A673 (cell line): ENCODE measurements around the gene TOR4A. TPM values are rescaled to one million over a fixed set of nuclear protein-coding genes. Genes with fewer than 3 reads are reported as not detected.

Experiments used
- BruUV-seq: library from RNA; stranded (reverse); fragments of 400-500 nt; replicated peaks from 2 replicates; lab custom pipeline; 2021; lab: Mats Ljungman, UMichigan
- CTCF ChIA-PET: fragments of 300-600 bp; sonication (Branson Sonifier 250); formaldehyde crosslinking; loops from one replicate; lab custom pipeline; 2022; ENCODE audit warnings: antibody characterized with exemption; lab: Charles Lee
- POLR2A ChIA-PET: fragments of 300-600 bp; sonication (Branson Sonifier 250); formaldehyde crosslinking; loops from one replicate; lab custom pipeline; 2022; ENCODE audit warnings: antibody characterized with exemption; ENCODE audit not compliant: low non-redundant PET; lab: Charles Lee
- DNase-seq: peaks from one replicate; pipeline ENCODE4 v3.0.0-alpha.2; 2015; ENCODE audit warnings: low spot score
- H3K27ac ChIP-seq: fragments of 200-600 bp; sonication (generic); 2 replicates; pipeline ENCODE4 v1.5.1; 2016; ENCODE audit warnings: mixed run types, low read depth, mild to moderate bottlenecking, mixed read lengths, antibody characterized with exemption, low read length; ENCODE audit not compliant: poor library complexity, severe bottlenecking
- H3K27me3 ChIP-seq: fragments of 200-600 bp; sonication (generic); replicated peaks from 2 replicates; pipeline ENCODE4 v1.6.1; 2017; ENCODE audit warnings: mixed run types, low read depth, mild to moderate bottlenecking, mixed read lengths, antibody characterized with exemption, low read length; ENCODE audit not compliant: insufficient read depth, poor library complexity
- H3K36me3 ChIP-seq: fragments of 200-600 bp; sonication (generic); 2 replicates; pipeline ENCODE4 v1.6.1; 2016; ENCODE audit warnings: mixed run types, mild to moderate bottlenecking, mixed read lengths, antibody characterized with exemption, low read length; ENCODE audit not compliant: insufficient read depth, poor library complexity, severe bottlenecking
- H3K4me1 ChIP-seq: fragments of 200-600 bp; sonication (generic); 2 replicates; pipeline ENCODE4 v1.6.1; 2017; ENCODE audit warnings: mixed run types, mild to moderate bottlenecking, mixed read lengths, antibody characterized with exemption, low read length; ENCODE audit not compliant: insufficient read depth, poor library complexity, severe bottlenecking
- H3K4me3 ChIP-seq: fragments of 200-600 bp; sonication (generic); 2 replicates; pipeline ENCODE4 v1.5.1; 2016; ENCODE audit warnings: low read depth, mixed run types, mild to moderate bottlenecking, mixed read lengths, low read length; ENCODE audit not compliant: poor library complexity, severe bottlenecking
- H3K9me3 ChIP-seq: fragments of 200-600 bp; sonication (generic); 2 replicates; pipeline ENCODE4 v1.6.1; 2016; ENCODE audit warnings: mixed run types, low read depth, mild to moderate bottlenecking, mixed read lengths, antibody characterized with exemption, low read length; ENCODE audit not compliant: poor library complexity, severe bottlenecking
- EZH2 ChIP-seq: fragments of 200-600 bp; sonication (generic); IDR thresholded peaks from 2 replicates; pipeline ENCODE4 v1.6.1; 2017; ENCODE audit warnings: borderline replicate concordance, low read depth, mild to moderate bottlenecking, mixed read lengths, antibody characterized with exemption, low read length; ENCODE audit not compliant: poor library complexity, severe bottlenecking
- intact Hi-C: fragments of 100-400 bp; cut with micrococcal nuclease; formaldehyde crosslinking; loops from one replicate; pipeline ENCODE4 v1.10.0; 2022; ENCODE audit not compliant: unreplicated experiment
- total RNA-seq: library from RNA; stranded (reverse); gene quantifications from 2 replicates; pipeline ENCODE4 v1.2.3, GENCODE V29; 2021
- TF ChIP-seq, protein P1 (sequence below): fragments of 300-800, 200-600 bp; sonication (generic); conservative IDR thresholded peaks from 2 replicates; pipeline ENCODE4 v1.5.1; 2017; ENCODE audit warnings: low read depth, mild to moderate bottlenecking, antibody characterized with exemption, low read length, moderate library complexity, mixed read lengths

TOR4A gene
- total RNA-seq, 1 experiment from 2014 or later, result 0.82 TPM

DNA sequence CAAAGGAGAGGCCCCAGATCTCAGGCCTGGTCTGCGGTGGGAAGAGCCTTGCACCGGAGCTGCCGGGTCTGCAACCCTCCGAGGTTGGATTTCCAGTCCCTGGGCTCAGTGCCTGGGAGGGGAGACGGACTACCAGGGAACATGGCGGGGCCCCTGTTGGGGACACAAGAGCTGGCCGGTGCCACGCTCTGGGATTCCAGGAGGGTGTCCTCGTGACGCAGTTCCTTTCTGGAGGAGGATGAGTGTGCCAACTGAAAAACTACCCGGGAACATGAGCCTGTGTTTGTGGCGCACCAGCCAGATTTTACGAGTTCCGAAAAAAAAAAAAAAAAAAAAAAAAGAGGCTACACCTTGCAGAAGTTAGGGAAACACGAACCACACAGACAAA, 15.6 kb downstream of the TOR4A start:
- BruUV-seq, result no TSS peak
- Histone ChIP-seq H3K4me1 (no peaks in the 10 kb centered on the region), H3K27ac (no peak overlapping the region), H3K9me3 (peaks cover 3% of the 10 kb centered on the region), H3K4me3 (no peak overlapping the region), H3K36me3 (no peaks in the 10 kb centered on the region), H3K27me3 (no peaks in the 10 kb centered on the region)
- intact Hi-C loops, result no loop called here
- CTCF ChIA-PET, result interaction anchor here (0.7 kb wide), 1 partner anchor 56 kb away, joined by 10 read pairs; no protein-coding TSS in a partner anchor
- POLR2A ChIA-PET, result no interaction called here
- no peak for DNase-seq
- TF ChIP-seq, protein P1, sequence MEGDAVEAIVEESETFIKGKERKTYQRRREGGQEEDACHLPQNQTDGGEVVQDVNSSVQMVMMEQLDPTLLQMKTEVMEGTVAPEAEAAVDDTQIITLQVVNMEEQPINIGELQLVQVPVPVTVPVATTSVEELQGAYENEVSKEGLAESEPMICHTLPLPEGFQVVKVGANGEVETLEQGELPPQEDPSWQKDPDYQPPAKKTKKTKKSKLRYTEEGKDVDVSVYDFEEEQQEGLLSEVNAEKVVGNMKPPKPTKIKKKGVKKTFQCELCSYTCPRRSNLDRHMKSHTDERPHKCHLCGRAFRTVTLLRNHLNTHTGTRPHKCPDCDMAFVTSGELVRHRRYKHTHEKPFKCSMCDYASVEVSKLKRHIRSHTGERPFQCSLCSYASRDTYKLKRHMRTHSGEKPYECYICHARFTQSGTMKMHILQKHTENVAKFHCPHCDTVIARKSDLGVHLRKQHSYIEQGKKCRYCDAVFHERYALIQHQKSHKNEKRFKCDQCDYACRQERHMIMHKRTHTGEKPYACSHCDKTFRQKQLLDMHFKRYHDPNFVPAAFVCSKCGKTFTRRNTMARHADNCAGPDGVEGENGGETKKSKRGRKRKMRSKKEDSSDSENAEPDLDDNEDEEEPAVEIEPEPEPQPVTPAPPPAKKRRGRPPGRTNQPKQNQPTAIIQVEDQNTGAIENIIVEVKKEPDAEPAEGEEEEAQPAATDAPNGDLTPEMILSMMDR, result no peak
- no peak for TF ChIP-seq EZH2

DNA sequence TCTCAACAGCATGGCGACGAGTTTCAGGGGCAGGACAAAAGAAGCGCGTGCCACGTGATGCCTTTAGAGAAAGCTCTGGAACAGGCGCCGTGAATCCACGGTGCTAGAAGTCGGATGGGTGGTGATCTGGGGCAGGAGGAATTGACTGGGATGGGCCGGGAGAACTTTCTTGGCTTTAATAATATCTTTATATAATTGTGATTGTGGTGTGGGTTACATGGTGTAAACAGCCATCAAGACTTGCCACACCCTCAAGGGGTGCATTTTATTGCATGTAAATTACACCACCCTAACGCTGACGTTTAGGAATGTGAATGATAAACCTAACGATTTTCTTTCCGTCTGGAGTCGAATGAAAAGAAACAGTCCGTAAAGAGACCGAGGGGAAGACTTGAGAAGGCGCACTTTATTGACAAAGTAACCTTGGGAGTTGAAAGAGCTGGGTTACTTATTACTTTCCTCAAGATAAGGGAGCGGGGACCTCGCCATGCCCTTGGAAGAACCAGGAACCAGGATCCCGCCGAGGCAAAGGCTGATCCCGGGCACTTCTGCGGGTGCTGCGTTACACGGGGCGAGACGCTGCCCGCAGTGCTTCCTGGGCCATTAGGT, 16.1 kb downstream of the TOR4A start:
- Histone ChIP-seq H3K4me1 (no peaks in the 10 kb centered on the region), H3K27me3 (no peaks in the 10 kb centered on the region), H3K9me3 (peaks cover 3% of the 10 kb centered on the region), H3K36me3 (no peaks in the 10 kb centered on the region), H3K4me3 (no peak overlapping the region), H3K27ac (no peak overlapping the region)
- intact Hi-C loops, result loop anchor here (2.0 kb wide), 2 partner anchors 115 to 151 kb away; no protein-coding TSS in a partner anchor
- no TSS peak for BruUV-seq
- ChIA-PET POLR2A (no interaction called here), CTCF (interaction anchor here (0.7 kb wide), 1 partner anchor 57 kb away, joined by 10 read pairs; no protein-coding TSS in a partner anchor)
- TF ChIP-seq EZH2, result no peak
- TF ChIP-seq, protein P1, result no peak
- no peak for DNase-seq

DNA sequence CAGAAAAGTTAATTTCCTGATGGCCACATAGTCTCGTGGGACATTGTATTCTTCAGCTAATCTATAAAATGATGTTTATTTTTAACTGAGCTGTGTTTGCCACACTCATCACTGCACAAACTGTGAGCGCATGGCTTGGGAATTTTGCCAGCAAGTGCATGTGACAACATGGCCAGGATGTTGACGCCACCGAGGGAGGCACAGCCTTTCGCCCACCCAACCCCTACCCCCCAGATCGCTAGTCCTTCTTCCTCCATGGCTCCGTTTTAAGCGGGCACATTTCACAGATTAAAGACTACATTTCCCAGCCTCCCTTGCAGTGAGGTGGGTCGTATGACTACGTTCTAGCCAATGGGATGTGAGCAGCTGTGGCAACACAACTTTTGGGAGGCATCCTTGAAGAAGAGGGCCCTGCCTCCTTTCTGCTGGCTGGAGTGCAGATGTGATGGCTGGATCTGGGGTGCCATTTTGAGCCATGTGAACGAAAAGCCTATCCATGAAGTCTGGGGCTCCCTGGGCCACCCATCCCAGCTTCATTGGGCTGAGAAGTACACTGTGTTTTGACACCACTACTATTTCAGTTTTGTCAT, 16.7 kb downstream of the TOR4A start:
- BruUV-seq, result no TSS peak
- POLR2A ChIA-PET, result no interaction called here

More for the DNA sequence above, 16.7 kb downstream of the TOR4A start:
- Histone ChIP-seq H3K4me1 (peaks cover under 1% of the 10 kb centered on the region), H3K27me3 (no peaks in the 10 kb centered on the region), H3K27ac (no peak overlapping the region), H3K36me3 (no peaks in the 10 kb centered on the region), H3K4me3 (no peak overlapping the region), H3K9me3 (peaks cover 3% of the 10 kb centered on the region)
- peak; percentile 78 for DNase-seq
- no peak for TF ChIP-seq EZH2
- TF ChIP-seq, protein P1, result no peak
- CTCF ChIA-PET, result interaction anchor here (0.6 kb wide), 1 partner anchor 129 kb away, joined by 8 read pairs; the partner anchor contains the start of genes EXD3 and NOXA1
- intact Hi-C loops, result loop anchor here (2.0 kb wide), 2 partner anchors 115 to 151 kb away; no protein-coding TSS in a partner anchor
